CD4-positive, alpha-beta T cell treated with Interleukin-10 for 1 hour (primary cell): ENCODE data around the gene CD109.
"Not testable (repeated sequence)": the region's sequence is repeated elsewhere in the genome, so short reads cannot be mapped to it uniquely, and the experiment has no call there.

Experiments used
- DNase-seq: peaks from one replicate; pipeline ENCODE4 v3.0.0-alpha.2; 2020

The CD109 gene

GRCh38 chr6:73695619-73696421, at the start of gene CD109:
Gene CD109, plus strand, starts transcription at chr6:73696203. Its CDS starts 13 bp downstream, at chr6:73696216.
- peak; percentile 34 for DNase-seq

DNA sequence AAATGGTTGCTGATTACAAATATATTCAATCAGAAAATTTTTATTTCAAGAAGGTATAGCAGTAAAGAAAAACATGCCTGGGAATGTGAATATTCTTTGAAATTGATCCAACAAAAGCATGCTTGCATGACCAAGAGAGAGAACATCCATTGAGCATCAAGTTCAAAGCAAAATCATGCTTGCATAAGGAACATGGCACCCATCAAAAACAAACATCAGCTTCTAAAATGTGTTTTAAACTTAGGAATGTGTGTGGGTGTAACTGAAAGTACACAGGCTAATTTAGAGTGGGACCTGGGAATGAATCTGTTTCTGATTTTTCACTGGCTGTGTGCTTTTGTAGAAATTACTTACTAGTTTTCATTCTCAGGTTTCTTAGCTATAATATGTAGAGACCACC, 47.8 kb upstream of the CD109 start:
- no peak for DNase-seq

GRCh38 chr6:73649783-73650182, 46.2 kb upstream of the CD109 start:
- DNase-seq = no peak

DNA sequence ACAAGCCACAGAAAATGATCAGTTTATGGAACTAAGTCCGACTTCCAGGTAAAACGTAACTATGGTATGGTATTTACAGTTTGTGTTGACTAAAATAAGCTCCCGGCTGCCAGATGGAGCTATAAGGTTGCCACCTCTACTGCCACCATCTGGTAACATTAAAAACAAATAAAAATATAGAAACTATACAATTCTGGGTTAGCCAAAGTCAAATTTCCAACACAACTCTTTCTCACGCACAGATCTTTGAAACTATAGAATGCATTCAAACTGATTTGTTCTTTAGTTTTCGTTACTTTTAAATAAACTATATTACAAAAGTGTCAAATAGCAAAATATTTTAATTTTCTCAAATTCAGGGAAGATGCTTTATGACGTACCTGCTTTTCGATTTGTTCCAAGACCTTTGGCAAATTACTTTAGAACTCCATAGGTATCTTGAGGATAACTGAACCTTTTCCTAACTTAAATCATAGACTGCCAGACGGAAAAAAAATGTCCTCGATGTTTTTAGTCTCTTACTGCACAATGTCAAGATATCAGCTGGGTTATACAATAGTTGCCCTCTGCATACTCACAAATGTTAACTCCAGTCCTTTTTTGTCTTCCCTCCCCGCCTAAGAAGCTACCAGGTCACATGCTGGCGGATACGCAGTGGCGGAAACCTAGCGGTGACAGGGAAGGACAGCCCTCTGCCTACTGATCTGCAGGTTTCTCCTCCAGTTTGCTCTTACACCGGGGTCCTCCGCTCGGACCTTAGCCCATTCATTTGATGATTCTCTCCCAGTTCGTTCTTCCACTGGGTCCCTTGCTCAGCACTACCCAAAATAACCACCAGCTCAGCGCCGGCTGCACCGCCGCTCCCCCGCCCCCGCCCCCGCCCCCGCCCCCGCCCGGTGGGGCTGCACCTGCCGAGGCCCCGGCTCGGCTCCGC, 43.1 kb upstream of the CD109 start:
- DNase-seq = peak; percentile 77

GRCh38 chr6:73653571-73654424, 42.2 kb upstream of the CD109 start, which contains the start of gene SLC17A5:
Gene SLC17A5, minus strand, starts transcription at chr6:73653992. Its CDS starts 106 bp downstream, at chr6:73653886.
- DNase-seq = peak; percentile 92

GRCh38 chr6:73655341-73655917, 40.6 kb upstream of the CD109 start:
- no peak for DNase-seq

- no peak for DNase-seq
Observed at GRCh38 chr6:73656531-73657145, 39.4 kb upstream of the CD109 start.

GRCh38 chr6:73657201-73657600, 38.8 kb upstream of the CD109 start:
- DNase-seq = peak; percentile 46

DNA sequence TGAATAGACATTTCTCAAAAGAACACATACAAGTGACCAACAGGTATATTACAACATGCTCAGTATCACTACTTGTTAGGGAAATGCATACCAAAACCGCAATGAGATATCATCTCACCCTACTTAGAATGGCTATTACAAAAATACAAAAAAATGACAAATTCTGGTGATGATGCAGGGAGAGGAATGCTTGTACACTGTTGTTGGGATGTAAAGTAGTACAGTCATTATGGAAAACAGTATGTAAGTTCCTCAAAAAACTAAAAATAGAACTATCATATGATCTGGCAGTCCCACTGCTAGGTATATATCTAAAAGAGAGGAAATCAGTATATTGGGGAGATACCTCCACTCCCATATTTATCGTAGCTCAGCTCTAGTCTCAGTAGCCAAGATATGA, 31.3 kb upstream of the CD109 start:
- DNase-seq = no peak

GRCh38 chr6:73665686-73666319, 30.2 kb upstream of the CD109 start:
- DNase-seq = no peak

DNA sequence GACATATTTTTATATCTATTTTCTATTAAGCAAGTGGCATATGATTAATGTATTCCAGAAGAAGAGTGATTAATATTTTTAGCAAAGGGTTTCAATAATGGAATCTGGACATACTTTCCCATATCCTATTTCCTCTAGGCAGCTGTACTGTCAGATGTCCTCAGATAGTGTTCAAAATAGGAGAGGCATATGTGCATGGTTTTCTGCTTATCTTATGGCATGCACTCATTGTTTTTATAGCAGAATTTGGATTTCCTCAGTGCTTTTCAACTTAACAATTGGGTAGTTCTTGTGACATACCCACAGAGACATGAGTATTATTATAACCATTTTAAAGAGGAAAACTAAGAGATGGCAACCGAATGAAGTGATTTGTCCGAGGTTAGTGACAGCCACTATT, 29.6 kb upstream of the CD109 start:
- DNase-seq = no peak

DNA sequence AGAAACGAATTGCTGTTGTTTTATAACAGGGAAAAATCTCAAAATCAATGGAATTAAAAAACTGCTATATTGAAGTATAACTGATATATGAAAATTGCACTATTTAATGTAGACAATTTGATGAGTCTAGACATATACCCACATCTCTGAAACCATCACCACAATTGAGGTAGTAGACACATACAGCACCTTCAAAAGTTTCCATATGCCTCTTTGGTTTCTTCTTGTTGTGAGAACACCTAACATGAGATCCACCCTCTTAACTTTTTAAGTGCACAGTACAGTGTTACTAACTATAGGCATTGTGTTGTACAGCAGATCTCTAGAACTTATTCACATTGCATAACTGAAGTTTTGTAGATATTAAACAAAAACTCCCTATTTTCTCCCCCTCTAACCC, 28.2 kb upstream of the CD109 start:
- no peak for DNase-seq

- no peak for DNase-seq
Observed at GRCh38 chr6:73669005-73669404, 27.0 kb upstream of the CD109 start.

- no peak for DNase-seq
Observed at GRCh38 chr6:73671911-73672685, 23.9 kb upstream of the CD109 start.

GRCh38 chr6:73675466-73676098, 20.4 kb upstream of the CD109 start:
- DNase-seq = peak; percentile 73

- DNase-seq = no peak
Observed at GRCh38 chr6:73679009-73679408, 17.0 kb upstream of the CD109 start.

DNA sequence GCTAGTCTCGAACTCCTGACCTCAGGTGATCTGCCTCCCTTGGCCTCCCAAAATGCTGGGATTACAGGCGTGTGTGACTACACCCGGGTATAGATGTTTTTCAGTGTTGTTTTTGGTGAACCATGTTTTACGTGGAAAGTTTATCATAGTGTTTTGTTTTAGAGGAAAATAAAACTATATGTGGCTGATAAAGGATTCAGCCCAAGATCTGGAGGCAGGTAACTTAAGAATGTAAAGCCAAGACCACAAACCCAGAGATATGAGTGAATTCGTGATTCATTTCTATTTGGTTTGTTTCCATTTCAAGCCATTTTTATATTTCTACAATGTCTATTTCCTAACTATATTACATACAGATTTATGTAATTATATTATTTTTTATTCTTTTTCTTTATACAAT, 16.2 kb upstream of the CD109 start:
- DNase-seq = not testable (repeated sequence)

- no peak for DNase-seq
Observed at GRCh38 chr6:73680289-73680918, 15.6 kb upstream of the CD109 start.

- not testable (repeated sequence) for DNase-seq
Observed at GRCh38 chr6:73683574-73683973, 12.4 kb upstream of the CD109 start.

GRCh38 chr6:73688351-73688750, 7.7 kb upstream of the CD109 start:
- DNase-seq = no peak
